SK-N-SH (cell line): Measurements from ENCODE around the gene ERICH6. TPM values are rescaled to one million over a fixed set of nuclear protein-coding genes. Genes with fewer than 3 reads are reported as not detected.

Experiments
- CTCF ChIA-PET: fragments of 300-600, 350-600 bp; formaldehyde crosslinking; extraction: SDS; loops from one replicate; lab custom pipeline; 2021; lab: Yijun Ruan, JAX
- POLR2A ChIA-PET: fragments of 350-600 bp; sonication (Branson Sonifier 250); formaldehyde crosslinking; extraction: SDS; loops from one replicate; lab custom pipeline; 2020; ENCODE audit warnings: antibody characterized with exemption, inconsistent platforms; lab: Yijun Ruan, JAX
- DNase-seq: peaks from one replicate; pipeline ENCODE4 v3.0.0; 2012
- H2AFZ ChIP-seq: fragments of 200-600 bp; sonication (generic); 2 replicates; pipeline ENCODE4 v1.8.1; 2016; ENCODE audit warnings: antibody characterized with exemption, mild to moderate bottlenecking, low read depth
- H3F3A ChIP-seq: fragments of 200-600 bp; sonication (generic); replicated peaks from 2 replicates; pipeline ENCODE3; 2016; ENCODE audit warnings: antibody characterized with exemption, mild to moderate bottlenecking; ENCODE audit not compliant: insufficient read depth
- H3K27ac ChIP-seq, 2 experiments: fragments of 200-500 bp in 1 of 2; fragments of 200-600 bp in 1 of 2; sonication (Bioruptor generic) in 1 of 2; sonication (generic), shearing (Covaris generic) in 1 of 2; 2 replicates each; pipeline versions ENCODE4 v1.5.1 to v1.6.1; 2014 to 2016; ENCODE audit warnings: low read depth in 2 of 2, inconsistent platforms in 1 of 2, low read length in 1 of 2, mild to moderate bottlenecking in 1 of 2, mixed read lengths in 1 of 2
- H3K27me3 ChIP-seq: fragments of 200-600 bp; sonication (generic), shearing (Covaris generic); 2 replicates; pipeline ENCODE4 v1.6.1; 2016; ENCODE audit warnings: mixed run types; ENCODE audit not compliant: insufficient read depth
- H3K36me3 ChIP-seq, 2 experiments: fragments of 200-500 bp in 1 of 2; fragments of 200-600 bp in 1 of 2; sonication (Bioruptor generic) in 1 of 2; sonication (generic) in 1 of 2; replicated peaks in 1 of 2; 2 replicates each; pipeline versions ENCODE3 to v1.5.1; 2014 to 2016; ENCODE audit warnings: low read length in 1 of 2, mild to moderate bottlenecking in 1 of 2; ENCODE audit not compliant: insufficient read depth in 2 of 2, control insufficient read depth in 1 of 2
- H3K4me1 ChIP-seq, 2 experiments: fragments of 200-500 bp in 1 of 2; fragments of 200-600 bp in 1 of 2; sonication (Bioruptor generic) in 1 of 2; sonication (generic), shearing (Covaris generic) in 1 of 2; 2 replicates each; pipeline versions ENCODE4 v1.5.1 to v1.6.1; 2014 to 2016; ENCODE audit warnings: low read depth in 1 of 2, low read length in 1 of 2, mixed run types in 1 of 2; ENCODE audit not compliant: insufficient read depth in 2 of 2, control insufficient read depth in 1 of 2
- H3K4me2 ChIP-seq: fragments of 200-600 bp; sonication (generic), shearing (Covaris generic); 2 replicates; pipeline ENCODE4 v1.6.1; 2017; ENCODE audit warnings: mixed run types
- H3K4me3 ChIP-seq, 2 experiments: fragments of 200-500 bp in 1 of 2; fragments of 200-600 bp in 1 of 2; sonication (Bioruptor generic) in 1 of 2; sonication (generic), shearing (Covaris generic) in 1 of 2; 2 replicates each; pipeline versions ENCODE4 v1.5.1 to v1.8.1; 2014 to 2016; ENCODE audit warnings: low read depth in 2 of 2, inconsistent platforms in 1 of 2, low read length in 1 of 2, mild to moderate bottlenecking in 1 of 2, mixed read lengths in 1 of 2, moderate library complexity in 1 of 2
- H3K79me2 ChIP-seq: fragments of 200-600 bp; sonication (generic); 2 replicates; pipeline ENCODE4 v1.8.1; 2017; ENCODE audit warnings: mild to moderate bottlenecking; ENCODE audit not compliant: insufficient read depth
- H3K9ac ChIP-seq: fragments of 200-600 bp; sonication (generic); 2 replicates; pipeline ENCODE4 v1.6.1; 2017; ENCODE audit warnings: mixed run types
- H3K9me2 ChIP-seq: fragments of 200-600 bp; sonication (generic); 2 replicates; pipeline ENCODE4 v1.6.1; 2017; ENCODE audit warnings: mixed run types
- H3K9me3 ChIP-seq: fragments of 200-600 bp; sonication (generic); 2 replicates; pipeline ENCODE4 v1.6.1; 2017; ENCODE audit warnings: mixed run types, mild to moderate bottlenecking, moderate library complexity
- H4K20me1 ChIP-seq: fragments of 200-600 bp; sonication (generic); 2 replicates; pipeline ENCODE4 v1.6.1; 2017; ENCODE audit warnings: mild to moderate bottlenecking, mixed run types; ENCODE audit not compliant: insufficient read depth
- CTCF ChIP-seq: fragments of 200-600 bp; sonication (generic); IDR thresholded peaks from 2 replicates; pipeline ENCODE4 v1.6.1; 2017; ENCODE audit warnings: antibody characterized with exemption, mild to moderate bottlenecking, moderate library complexity
- ELF1 ChIP-seq: IDR thresholded peaks from 2 replicates; pipeline ENCODE4 v1.4.0; 2012
- FOSL2 ChIP-seq: IDR thresholded peaks from 2 replicates; pipeline ENCODE4 v1.4.0; 2012; ENCODE audit warnings: low read depth, mild to moderate bottlenecking, moderate library complexity, borderline replicate concordance
- FOXJ3 ChIP-seq: sonication (generic); formaldehyde crosslinking; IDR thresholded peaks from 2 replicates; pipeline ENCODE4 v1.5.1; 2020; ENCODE audit warnings: mild to moderate bottlenecking, missing genetic modification reagents
- GABPA ChIP-seq: IDR thresholded peaks from 2 replicates; pipeline ENCODE4 v1.4.0; 2012; ENCODE audit warnings: low read depth, mild to moderate bottlenecking
- MEF2A ChIP-seq: IDR thresholded peaks from 2 replicates; pipeline ENCODE4 v1.4.0; 2012; ENCODE audit warnings: low read depth, borderline replicate concordance
- RAD21 ChIP-seq: IDR thresholded peaks from 2 replicates; pipeline ENCODE4 v1.6.1; 2012; ENCODE audit warnings: mild to moderate bottlenecking, low read length
- SIN3A ChIP-seq: IDR thresholded peaks from 2 replicates; pipeline ENCODE4 v1.6.1; 2012; ENCODE audit warnings: low read depth, mild to moderate bottlenecking, low read length, moderate library complexity, borderline replicate concordance
- TAF1 ChIP-seq: IDR thresholded peaks from 2 replicates; pipeline ENCODE4 v1.6.1; 2012; ENCODE audit warnings: low read depth, mild to moderate bottlenecking, low read length, moderate library complexity, borderline replicate concordance
- TCF12 ChIP-seq: IDR thresholded peaks from 2 replicates; pipeline ENCODE4 v1.4.0; 2012
- TEAD4 ChIP-seq: IDR thresholded peaks from 2 replicates; pipeline ENCODE4 v1.4.0; 2012; ENCODE audit warnings: mild to moderate bottlenecking, borderline replicate concordance; ENCODE audit not compliant: insufficient read depth
- USF2 ChIP-seq: fragments of 150-350 bp; IDR thresholded peaks from 2 replicates; pipeline ENCODE4 v1.6.1; 2017; ENCODE audit warnings: antibody characterized with exemption, low read length, low read depth, borderline replicate concordance
- YY1 ChIP-seq: IDR thresholded peaks from 2 replicates; pipeline ENCODE4 v1.4.0; 2012; ENCODE audit warnings: low read depth, mild to moderate bottlenecking
- ZBTB33 ChIP-seq: IDR thresholded peaks from 2 replicates; pipeline ENCODE4 v1.4.0; 2012; ENCODE audit warnings: low read depth, borderline replicate concordance
- WGBS: methylation state at CpG from one replicate; pipeline ENCODE4 v1.1.6; 2017; ENCODE audit warnings: low lambda C conversion rate; 5-methylcytosine and 5-hydroxymethylcytosine counted together
- polyA plus RNA-seq, 3 experiments: library from polyadenylated mRNA; depleted of rRNA; stranded (reverse); fragments of >200 nt; gene quantifications; 2 replicates each; pipeline ENCODE4 v1.2.3, GENCODE V29; 2012
- TF ChIP-seq, protein P1 (sequence below): IDR thresholded peaks from 2 replicates; pipeline ENCODE4 v1.6.1; 2012; ENCODE audit warnings: mild to moderate bottlenecking, low read depth, low read length, moderate library complexity

Gene ERICH6
- polyA plus RNA-seq, 1 of the 3 experiments (the other 2 are of a cell fraction) = 0.08 TPM

DNA sequence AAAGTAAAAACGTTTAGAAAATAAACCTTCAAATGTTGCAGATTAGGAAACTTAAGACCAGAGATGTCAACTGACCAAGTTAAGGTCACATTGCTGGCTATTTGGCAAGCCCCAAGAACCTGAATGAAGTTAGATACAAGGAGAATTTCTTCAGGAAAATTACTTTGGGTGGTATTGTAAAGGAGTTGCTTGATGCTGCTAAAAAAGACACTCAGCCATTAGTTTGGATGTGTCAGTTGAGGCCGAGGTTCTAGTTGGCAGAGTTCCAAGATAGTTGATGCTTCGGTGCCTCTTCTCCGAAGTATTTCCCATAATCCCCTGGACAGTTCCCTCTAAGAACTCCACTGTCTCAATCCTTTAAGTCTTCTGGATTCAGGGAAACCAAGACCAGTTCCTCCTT, 35.0 kb upstream of the ERICH6 start:
- Histone ChIP-seq H3K4me3 (no peak overlapping the region), H3K27me3 (no peaks in the 10 kb centered on the region), H2AFZ (no peak overlapping the region), H3K36me3 (peaks cover 9 to 17% of the 10 kb centered on the region in 2 experiments), H3F3A (no peaks in the 10 kb centered on the region), H3K79me2 (peaks cover 23% of the 10 kb centered on the region), H3K4me1 (peaks cover 3 to 28% of the 10 kb centered on the region in 2 experiments; a peak in 3 of 4 replicates), H3K4me2 (no peak overlapping the region), H3K9me2 (no peaks in the 10 kb centered on the region), H4K20me1 (peaks cover 12% of the 10 kb centered on the region), H3K27ac (no peak overlapping the region), H3K9ac (no peak overlapping the region), H3K9me3 (no peaks in the 10 kb centered on the region)
- TF ChIP-seq TAF1 (no peak), YY1 (no peak), RAD21 (no peak), MEF2A (no peak), FOXJ3 (CRISPR knock-in tag) (no peak), FOSL2 (no peak), ELF1 (no peak), GABPA (no peak), SIN3A (no peak), ZBTB33 (no peak)
- TF ChIP-seq, protein P1, sequence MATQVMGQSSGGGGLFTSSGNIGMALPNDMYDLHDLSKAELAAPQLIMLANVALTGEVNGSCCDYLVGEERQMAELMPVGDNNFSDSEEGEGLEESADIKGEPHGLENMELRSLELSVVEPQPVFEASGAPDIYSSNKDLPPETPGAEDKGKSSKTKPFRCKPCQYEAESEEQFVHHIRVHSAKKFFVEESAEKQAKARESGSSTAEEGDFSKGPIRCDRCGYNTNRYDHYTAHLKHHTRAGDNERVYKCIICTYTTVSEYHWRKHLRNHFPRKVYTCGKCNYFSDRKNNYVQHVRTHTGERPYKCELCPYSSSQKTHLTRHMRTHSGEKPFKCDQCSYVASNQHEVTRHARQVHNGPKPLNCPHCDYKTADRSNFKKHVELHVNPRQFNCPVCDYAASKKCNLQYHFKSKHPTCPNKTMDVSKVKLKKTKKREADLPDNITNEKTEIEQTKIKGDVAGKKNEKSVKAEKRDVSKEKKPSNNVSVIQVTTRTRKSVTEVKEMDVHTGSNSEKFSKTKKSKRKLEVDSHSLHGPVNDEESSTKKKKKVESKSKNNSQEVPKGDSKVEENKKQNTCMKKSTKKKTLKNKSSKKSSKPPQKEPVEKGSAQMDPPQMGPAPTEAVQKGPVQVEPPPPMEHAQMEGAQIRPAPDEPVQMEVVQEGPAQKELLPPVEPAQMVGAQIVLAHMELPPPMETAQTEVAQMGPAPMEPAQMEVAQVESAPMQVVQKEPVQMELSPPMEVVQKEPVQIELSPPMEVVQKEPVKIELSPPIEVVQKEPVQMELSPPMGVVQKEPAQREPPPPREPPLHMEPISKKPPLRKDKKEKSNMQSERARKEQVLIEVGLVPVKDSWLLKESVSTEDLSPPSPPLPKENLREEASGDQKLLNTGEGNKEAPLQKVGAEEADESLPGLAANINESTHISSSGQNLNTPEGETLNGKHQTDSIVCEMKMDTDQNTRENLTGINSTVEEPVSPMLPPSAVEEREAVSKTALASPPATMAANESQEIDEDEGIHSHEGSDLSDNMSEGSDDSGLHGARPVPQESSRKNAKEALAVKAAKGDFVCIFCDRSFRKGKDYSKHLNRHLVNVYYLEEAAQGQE = no peak
- DNase-seq = no peak
- WGBS = 58% methylated on average over 4 of the region's 4 CpGs
- POLR2A ChIA-PET = no interaction called here
- CTCF ChIA-PET = interaction anchor here (3.3 kb wide), 1 partner anchor 17 kb away, joined by 12 read pairs; no protein-coding TSS in a partner anchor

- Histone ChIP-seq H3K27me3 (no peaks in the 10 kb centered on the region), H3K36me3 (peaks cover 9 to 17% of the 10 kb centered on the region in 2 experiments), H2AFZ (no peak overlapping the region), H3K27ac (no peak overlapping the region), H3K9me2 (no peaks in the 10 kb centered on the region), H3K9me3 (no peaks in the 10 kb centered on the region), H3K4me2 (no peak overlapping the region), H3K79me2 (peaks cover 17% of the 10 kb centered on the region), H3K4me1 (peaks cover 3 to 22% of the 10 kb centered on the region in 2 experiments; a peak in 3 of 4 replicates), H3F3A (no peaks in the 10 kb centered on the region), H3K9ac (no peak overlapping the region), H3K4me3 (no peak overlapping the region), H4K20me1 (peaks cover 6% of the 10 kb centered on the region)
- no peak for DNase-seq
- POLR2A ChIA-PET = no interaction called here
- 93% methylated on average over 2 of the region's 2 CpGs for WGBS
- CTCF ChIA-PET = interaction anchor here (0.9 to 3.3 kb wide), 2 partner anchors 16 to 82 kb away, joined by 3 to 12 read pairs; no protein-coding TSS in a partner anchor
- TF ChIP-seq TCF12 (no peak), ZBTB33 (no peak), CTCF (no peak), USF2 (no peak), TEAD4 (no peak)
These were observed 34.4 kb upstream of the ERICH6 start for GRCh38 chr3:150737874-150738679.
